ENCODE measurements around the gene EVI2B.
"Not testable (repeated sequence)": the region's sequence is repeated elsewhere in the genome, so short reads cannot be mapped to it uniquely, and the experiment has no call there.

Gene EVI2B

DNA sequence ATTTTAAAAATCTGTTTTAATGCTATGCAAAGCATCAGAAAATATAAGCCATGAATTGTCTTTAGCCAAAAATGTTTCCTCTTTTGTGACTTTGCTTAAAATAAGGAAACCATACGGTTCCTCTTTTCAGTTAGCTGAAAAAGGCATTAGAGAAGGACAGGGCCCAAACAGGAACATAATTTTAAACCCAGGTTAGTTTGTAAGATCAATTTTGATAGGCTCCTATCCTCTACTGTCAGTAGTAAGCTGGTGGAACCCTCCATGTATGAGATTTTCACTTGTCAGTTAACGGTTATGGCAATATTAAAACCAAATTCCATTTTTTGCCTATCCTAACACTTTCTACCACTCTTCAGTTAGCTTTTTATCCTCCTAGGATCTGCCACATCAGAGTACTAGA, 4.3 kb downstream of the EVI2B start:
- DNase-seq: peak; percentile 91

DNA sequence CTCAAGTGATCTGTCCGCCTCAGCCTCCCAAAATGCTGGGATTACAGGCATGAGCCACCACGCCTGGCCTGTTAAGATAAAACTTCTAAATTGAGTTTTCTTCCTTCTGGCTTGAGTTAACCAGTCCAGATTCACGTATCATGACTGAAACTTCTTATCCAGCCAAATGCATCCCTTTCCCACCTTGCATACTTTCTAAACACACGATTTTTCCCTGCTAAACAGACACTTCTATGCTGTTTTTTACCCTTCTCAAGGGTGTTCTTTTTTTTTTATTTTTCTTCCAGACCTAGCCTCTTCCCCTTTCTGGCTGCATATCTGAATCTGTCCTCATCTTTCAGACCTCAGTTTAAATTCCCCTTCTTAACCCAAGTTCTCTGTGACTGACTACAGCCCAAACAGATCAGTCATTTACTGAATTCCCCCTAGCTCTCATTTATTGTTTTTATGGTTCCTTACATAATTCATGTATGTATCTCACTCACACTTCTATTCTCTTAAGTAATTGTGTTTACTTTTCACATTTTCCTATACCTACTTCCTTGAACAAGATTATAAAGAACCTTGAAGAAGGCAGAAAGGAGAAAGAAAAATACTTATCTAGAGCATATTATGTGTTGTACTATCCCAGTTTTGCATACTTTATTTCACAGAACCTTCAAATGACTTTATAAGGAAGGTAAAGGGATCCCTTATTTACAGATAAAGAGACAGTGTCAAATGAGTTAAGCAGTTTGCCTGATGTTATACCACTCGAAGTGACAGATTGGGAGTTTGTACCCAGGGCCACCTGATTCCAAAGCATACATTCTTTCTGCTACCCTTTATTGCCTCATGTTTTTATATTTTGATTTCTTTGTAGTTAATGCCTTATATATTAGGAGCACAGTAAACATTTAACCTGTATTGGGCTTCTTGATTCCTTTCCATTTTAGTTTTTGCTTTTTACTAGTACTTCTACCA, 5.2 kb downstream of the EVI2B start:
- DNase-seq: peak; percentile 85

- DNase-seq: no peak
Observed at GRCh38 chr17:31307640-31308039, 6.2 kb downstream of the EVI2B start.

DNA sequence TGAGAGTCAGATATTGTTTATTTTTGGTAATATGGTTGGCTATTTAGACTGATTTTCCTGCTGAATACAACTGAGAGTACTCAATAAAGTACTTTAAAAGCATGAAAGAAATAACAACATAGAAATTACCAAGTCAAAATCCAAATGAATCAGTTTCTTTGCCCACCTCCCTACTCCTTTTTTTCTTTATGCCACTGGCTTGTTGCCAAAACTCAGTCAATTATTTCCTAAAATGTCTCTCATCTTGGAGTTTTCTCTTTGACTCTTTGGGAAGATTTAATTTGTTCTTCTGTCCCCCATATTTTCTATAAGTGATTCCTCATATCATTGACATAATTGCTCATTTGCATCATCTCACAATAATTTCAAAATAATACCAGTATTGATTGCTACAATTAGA, 14.2 kb downstream of the EVI2B start:
- DNase-seq: no peak

DNA sequence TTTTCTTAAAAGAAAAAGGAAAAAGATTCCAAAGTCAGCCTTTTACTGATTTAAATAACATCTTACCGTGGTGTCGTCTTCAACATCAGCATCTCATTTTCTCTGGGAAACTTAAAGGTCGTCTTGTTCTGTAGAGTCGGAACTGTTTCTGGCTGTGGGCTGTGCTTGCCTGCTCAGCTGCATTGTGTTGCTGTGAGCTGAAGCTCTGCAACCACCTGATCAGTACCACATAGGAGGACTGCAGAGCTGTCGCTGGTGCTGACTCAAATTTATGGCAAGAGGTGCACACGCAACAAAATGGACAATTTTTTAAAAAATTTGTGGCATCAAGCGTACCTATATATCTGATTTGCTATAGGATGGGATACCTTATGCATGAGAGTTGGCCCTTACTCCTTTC, 16.8 kb downstream of the EVI2B start, which contains the start of gene OMG:
Gene OMG (minus strand): TSS at position 150 of the 400 bp plus-strand sequence. CDS start 908 bp downstream, outside the sequence.
- DNase-seq: no peak

- no peak for DNase-seq
Observed at GRCh38 chr17:31296142-31296541, 17.7 kb downstream of the EVI2B start.

DNA sequence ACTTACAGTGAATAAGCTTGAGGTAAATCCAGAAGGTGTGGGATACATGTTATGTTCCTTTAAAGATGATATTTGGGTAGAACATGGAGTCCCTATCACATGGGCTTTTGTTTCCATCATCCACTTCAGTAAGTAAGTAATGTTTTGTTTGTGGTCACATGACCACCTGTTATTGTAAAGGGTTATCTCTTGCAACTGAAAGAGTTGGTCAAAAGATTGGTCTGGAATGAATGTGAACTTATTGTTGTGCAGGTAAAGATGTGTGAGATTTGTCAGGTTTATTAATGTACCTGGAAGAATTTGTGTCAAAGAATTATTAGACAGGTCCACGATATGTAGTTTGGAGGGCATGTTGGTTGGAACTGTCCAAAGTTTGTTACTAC, 18.4 kb downstream of the EVI2B start:
- DNase-seq: no peak

GRCh38 chr17:31294820-31295488, 18.9 kb downstream of the EVI2B start:
- DNase-seq: peak; percentile 45

- DNase-seq: no peak
Observed at GRCh38 chr17:31294231-31294630, 19.6 kb downstream of the EVI2B start.

DNA sequence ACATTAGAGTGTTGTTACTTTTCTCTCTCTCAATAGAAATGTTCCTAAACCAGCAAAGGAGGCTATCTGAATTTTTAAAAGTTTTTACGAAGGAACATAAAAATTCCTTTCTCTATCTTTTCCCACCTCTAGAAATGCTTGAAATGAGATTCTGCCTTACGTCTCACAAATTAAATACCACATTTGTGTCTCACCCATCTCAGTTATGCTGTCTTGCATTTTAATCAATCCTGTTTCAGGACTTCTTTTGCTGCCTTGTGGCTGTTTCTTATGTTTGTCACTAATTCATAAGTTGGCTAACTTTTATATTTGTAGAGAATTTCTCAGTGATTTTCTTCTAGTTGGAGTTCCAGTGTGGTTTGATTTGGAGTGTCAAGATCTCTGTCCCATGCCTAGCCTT, 20.3 kb downstream of the EVI2B start:
- DNase-seq: no peak

- no peak for DNase-seq
Observed at GRCh38 chr17:31291820-31292219, 22.0 kb downstream of the EVI2B start.

- no peak for DNase-seq
Observed at GRCh38 chr17:31289790-31290189, 24.1 kb downstream of the EVI2B start.

- not testable (repeated sequence) for DNase-seq
Observed at GRCh38 chr17:31287932-31288331, 25.9 kb downstream of the EVI2B start.

DNA sequence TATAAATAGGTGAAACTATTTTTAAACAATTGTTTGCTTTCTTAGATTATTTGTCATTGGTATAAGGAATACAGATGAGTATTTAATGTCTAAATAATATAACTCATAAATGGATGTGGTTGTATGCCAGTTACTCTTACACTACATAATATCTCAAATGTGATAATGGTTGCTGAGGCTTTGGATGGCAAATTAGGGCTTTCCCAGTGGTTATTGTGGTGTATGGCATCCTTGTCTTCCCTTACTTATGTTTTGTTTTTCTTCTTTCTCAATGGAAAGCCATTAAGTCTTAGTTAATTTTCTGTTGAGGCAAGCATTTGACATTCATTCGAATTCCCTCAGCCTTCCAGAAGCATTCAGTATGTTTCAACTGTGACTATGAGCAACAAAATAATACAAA, 27.3 kb downstream of the EVI2B start:
- DNase-seq: no peak

- DNase-seq: no peak
Observed at GRCh38 chr17:31283841-31284240, 30.0 kb downstream of the EVI2B start.

DNA sequence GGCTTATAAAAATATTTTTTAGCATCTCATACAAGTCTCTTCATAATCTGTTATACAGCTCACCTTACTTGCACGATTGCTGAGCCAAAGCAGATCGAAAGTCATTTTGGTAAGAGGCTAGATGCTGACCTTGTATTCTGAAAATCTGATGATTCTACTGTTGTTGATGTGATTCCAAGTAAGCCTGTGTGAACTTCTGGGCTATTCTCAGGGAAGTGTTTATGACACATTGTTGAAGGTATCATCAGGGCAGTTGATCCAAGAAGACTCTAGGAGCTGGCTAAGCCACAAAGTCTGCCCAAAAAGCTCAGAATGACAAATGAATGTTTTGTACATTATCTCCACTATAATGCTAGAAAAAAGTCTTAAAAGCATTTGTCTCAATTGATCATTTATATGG, 32.8 kb downstream of the EVI2B start:
- no peak for DNase-seq

- DNase-seq: no peak
Observed at GRCh38 chr17:31279401-31279800, 34.5 kb downstream of the EVI2B start.

- no peak for DNase-seq
Observed at GRCh38 chr17:31275116-31275515, 38.7 kb downstream of the EVI2B start.

DNA sequence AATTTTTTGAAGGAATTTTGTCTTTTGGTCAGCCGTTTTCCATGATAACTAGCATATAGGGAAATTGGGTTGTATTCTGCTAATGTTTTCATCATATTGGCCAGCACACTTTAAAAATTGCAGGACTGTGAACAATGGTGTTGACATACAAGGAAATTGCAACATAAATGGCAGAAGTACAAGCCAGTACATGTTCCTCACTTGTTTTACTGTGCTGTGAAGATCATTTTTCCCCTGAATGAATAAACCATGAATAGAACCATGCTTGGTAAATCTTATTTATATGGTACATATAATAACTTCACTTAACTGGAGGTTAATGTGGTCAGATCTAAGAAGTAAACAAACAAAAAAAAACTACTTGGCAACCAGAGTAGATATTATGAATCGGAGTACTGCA, 39.6 kb downstream of the EVI2B start:
- DNase-seq: no peak

GRCh38 chr17:31273516-31273915, 40.3 kb downstream of the EVI2B start:
- no peak for DNase-seq

DNA sequence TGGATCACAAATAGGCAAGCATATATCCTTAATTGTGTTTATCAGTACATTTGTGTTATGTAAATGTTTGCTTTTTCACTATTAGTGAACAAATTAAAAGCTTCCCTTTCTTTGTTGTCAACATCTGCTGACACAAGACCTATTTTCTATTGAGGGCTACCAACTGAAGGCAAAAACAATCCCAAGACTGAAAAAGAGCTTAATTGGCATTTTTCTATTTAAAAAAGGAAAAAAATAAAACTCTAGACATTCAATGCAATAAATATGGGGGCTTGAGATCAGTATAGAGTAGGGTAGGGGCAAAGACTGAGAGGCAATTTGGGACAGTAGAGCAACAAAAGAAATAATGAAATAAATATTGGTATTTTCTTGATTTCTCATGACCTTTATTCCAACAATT, 41.1 kb downstream of the EVI2B start:
- DNase-seq: no peak

DNA sequence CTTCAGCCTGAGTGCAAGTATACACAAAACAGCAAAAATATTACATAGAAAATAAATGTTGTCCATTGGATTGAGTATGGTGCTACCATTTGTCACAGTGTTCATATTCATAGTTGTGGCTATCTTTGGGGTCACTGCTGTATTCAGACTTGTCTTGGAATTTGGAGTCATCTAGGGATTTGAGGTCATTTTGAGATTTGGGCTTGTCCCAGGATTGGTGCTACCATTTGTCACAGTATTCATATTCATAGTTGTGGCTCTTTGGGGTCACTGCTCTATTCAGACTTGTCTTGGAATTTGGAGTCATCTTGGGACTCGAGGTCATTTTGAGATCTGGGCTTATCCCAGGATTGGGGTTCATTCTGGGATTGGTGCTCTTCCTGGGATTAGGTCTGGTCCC, 41.6 kb downstream of the EVI2B start:
- DNase-seq: no peak

DNA sequence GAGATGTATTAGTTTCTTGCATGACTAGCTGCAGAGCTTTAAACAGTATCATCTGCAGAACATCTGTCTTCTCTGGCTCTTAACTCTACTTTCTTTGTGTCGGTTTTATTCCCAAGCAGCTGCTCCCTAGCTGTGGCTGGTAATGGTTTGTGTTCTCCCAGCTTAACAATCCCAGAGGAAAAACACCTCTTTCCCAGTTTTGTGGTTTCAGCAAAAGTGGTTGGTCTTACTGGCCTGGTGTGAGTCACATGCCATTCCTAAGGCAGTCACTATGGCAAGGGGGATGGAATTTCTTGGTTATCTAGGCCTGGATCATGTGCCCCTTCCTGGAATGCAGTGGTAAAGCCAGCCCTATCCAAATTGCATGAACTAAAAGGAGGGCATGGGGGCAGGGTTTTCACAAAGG, 44.3 kb downstream of the EVI2B start:
- no peak for DNase-seq

DNA sequence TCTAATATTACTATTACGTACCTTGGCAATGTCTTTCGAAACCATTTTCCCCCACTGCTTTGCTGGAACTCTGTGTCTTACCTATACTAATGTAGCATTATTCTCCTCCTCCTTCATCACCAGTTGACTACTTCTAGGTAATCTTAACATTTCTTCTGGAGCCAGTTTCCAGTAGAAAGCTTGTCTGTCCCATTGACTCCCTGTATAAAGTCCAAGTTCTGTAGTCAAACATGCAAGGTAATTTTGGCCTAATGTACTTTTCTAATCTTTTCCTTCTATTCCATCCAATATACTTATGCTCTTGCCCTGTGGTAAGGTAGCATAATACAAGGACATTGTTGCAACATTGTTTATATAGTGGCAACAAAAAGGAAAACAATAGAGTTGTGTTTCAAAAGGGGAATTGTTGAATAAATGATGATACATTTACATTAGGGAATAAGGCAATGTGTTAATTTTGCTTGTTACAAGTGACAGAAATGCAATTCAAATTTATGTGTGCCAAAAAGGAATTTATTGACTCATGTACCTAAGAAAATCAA, 44.7 kb downstream of the EVI2B start:
- DNase-seq: no peak
